ENCODE data around the gene KIAA1217.

Gene KIAA1217

GRCh38 chr10:24502006-24502405 is 293.1 kb downstream of the KIAA1217 start:
- DNase-seq (ENCODE audit: low spot score) = no peak

DNA sequence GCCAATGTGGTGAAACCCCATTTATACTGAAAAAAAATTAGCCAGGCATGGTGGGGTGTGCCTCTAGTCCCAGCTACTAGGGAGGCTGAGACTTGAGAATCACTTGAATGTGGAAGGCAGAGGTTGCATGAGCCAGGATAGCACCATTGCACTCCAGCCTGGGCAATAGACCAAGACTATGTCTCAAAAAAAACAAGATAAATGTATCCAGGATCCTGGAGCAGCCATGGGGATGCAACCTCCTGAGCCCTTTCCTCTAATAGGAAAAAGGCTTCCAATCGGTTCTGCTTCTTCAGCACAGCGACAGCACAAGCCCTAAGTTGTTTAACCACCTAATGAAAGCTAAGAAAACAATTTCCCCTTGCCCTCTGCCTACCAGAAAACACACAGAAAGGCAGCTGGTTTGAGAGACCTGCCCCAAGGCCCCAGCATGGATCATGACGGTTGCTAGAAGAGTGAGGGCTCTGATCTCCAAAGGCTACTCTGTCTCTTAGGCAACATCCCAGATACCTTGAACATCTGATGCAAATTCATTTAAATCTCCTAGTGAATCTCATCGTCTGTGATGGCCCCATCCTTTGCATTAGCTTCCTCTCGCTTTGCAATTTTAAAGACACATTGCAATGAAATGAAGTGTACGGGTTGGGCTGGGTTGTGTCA is 294.0 kb downstream of the KIAA1217 start:
- no peak for DNase-seq (ENCODE audit: low spot score)

GRCh38 chr10:24503461-24504320 is 294.8 kb downstream of the KIAA1217 start:
- peak; percentile 13 for DNase-seq (ENCODE audit: low spot score)

GRCh38 chr10:24505759-24506158 is 296.8 kb downstream of the KIAA1217 start:
- DNase-seq (ENCODE audit: low spot score) = no peak

DNA sequence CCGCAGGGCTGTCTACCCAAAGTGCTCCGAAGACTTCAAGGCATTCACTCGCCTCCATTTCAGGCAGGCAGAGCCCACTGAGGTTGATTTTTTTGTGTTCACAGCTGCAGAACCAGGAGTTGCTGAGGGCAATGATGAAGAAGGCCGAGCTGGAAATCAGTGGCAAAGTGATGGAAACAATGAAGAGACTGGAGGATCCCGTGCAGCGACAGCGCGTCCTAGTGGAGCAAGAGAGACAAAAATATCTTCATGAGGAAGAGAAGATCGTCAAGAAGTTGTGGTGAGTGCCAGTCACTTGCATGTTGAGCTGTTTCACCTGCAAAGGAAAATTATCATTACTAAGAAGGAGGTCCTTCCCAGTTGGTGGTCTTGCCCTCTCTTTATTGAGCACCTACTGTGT is 304.2 kb downstream of the KIAA1217 start:
- no peak for DNase-seq (ENCODE audit: low spot score)

- DNase-seq (ENCODE audit: low spot score) = no peak
Observed at GRCh38 chr10:24515481-24515880, 306.5 kb downstream of the KIAA1217 start.

DNA sequence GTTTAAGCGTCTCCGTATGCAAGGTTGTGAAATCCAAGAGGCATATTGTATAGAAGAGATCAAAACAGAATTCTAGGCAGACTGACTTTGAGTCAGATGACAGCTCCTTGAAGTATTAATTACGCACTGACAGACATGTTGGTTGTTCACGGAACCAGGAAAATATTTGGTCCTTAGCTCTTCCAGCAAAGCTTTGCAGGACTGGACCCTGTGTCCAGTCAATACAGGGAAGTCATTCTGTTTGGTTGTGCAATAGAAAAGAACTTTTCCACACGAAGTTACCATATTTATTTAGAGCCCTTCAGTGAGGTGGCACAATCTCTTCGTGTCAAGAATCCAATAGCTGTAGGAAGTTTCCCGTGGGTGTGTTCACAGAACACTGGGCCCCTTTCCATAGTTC is 309.5 kb downstream of the KIAA1217 start:
- no peak for DNase-seq (ENCODE audit: low spot score)

GRCh38 chr10:24518981-24519597 is 310.2 kb downstream of the KIAA1217 start:
- peak; percentile 31 for DNase-seq (ENCODE audit: low spot score)

DNA sequence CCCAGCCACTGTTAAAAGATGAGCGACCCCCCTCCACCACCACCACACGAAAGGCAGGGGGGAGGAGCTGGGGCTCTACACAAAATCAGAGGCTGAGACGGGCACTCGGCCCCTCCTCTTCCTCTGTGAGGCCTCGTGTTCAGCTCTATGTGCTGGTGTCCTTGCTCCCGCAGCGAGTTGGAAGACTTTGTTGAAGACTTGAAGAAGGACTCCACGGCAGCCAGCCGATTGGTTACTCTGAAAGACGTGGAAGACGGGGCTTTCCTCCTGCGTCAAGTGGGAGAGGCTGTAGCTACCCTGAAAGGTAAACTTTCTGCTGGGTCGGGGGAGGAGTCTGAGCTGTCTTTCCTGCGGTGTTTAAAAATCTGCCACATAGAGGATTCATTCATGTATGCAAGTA is 311.0 kb downstream of the KIAA1217 start:
- peak; percentile 16 for DNase-seq (ENCODE audit: low spot score)

DNA sequence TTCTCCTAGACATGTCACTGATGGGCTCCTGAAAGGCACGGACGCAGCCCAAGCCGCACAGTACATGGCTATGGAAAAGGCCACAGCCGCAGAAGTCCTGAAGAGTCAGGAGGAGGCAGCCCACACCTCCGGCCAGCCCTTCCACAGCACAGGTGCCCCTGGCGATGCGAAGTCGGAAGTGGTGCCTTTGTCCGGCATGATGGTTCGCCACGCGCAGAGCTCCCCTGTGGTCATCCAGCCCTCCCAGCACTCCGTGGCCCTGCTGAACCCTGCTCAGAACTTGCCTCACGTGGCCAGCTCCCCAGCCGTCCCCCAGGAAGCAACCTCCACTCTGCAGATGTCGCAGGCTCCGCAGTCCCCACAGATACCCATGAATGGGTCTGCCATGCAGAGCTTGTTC is 315.4 kb downstream of the KIAA1217 start:
- DNase-seq (ENCODE audit: low spot score) = no peak

- no peak for DNase-seq (ENCODE audit: low spot score)
Observed at GRCh38 chr10:24526085-24526649, 317.2 kb downstream of the KIAA1217 start.

DNA sequence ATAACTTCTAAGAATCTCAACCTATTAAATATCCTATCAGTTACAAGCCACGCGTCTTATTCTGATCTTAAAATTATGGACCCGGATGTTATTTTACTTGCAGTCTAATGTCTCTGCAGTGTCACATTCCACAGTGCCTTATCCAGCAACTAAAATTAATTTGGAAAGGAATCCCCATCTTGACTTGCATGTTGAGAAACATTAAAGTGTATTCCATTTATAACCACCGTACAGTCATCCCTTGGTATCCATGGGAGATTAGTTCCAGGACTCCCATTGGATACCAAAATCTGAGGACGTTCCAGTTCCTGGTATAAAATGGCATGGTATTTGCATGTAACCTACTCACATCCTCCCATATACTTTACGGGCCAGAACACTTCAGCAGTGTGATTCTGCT is 320.0 kb downstream of the KIAA1217 start:
- DNase-seq (ENCODE audit: low spot score) = no peak

- no peak for DNase-seq (ENCODE audit: low spot score)
Observed at GRCh38 chr10:24531439-24531838, 322.5 kb downstream of the KIAA1217 start.

DNA sequence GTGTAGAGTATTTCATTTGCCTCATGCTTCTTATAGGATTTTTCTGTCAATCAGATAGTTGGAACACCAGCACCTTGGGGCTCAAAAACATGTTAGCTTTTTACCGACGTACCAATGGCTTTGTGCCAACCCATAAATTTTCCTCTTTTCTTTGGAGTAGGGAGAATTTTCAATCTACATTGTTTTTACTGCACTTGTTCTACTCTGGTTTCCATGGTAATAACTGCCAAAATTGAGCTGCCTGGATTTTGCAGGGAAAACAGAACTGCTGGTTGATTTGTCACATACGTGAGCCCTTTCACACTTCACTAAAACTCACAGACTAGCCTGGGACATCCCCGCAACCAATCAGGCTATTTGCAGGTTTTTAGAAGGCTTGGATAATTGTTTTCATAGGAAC is 325.0 kb downstream of the KIAA1217 start:
- no peak for DNase-seq (ENCODE audit: low spot score)

DNA sequence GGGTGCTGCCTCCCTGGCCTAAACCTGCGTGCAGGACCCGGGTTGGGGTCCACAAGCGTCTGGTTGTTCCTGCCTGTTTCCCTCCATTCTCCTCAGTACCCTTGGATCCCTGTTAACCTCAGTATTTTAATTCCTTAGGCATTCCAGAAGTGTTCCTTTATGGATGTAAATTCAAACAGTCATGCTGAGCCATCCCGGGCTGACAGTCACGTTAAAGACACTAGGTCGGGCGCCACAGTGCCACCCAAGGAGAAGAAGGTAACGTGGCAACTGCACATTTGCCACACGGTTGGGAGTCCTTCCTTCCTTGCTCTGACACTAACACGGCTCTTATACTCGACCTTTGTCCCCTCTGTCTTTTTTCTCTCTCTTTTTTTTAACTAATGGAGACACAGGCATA is 327.7 kb downstream of the KIAA1217 start:
- DNase-seq (ENCODE audit: low spot score) = no peak

DNA sequence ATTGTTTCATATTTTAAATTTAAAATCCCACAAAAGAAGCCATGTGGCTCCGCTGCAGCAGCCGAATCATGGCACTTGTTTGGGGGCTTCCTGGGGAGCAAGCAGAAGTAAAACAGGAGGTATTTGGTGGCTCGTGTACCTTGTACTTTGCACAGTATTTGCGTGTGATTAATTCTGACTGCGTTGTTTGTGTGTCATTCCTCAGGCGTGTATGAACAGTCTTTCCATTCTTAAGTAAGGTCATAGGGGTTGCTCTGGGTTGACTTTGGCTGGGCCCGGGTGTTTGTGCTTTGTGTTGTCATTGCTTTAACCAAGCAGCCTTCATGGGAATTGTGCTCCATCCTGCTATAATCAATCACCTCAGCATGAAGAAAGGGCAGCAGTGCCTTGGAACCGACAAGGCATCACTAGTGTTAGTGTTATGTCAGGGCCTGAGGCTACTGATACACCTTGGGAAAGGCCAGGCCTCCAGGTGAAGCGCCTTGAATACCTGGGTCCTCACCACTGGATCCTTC is 332.4 kb downstream of the KIAA1217 start:
- DNase-seq (ENCODE audit: low spot score) = no peak

- no peak for DNase-seq (ENCODE audit: low spot score)
Observed at GRCh38 chr10:24542314-24543270, 333.7 kb downstream of the KIAA1217 start.

GRCh38 chr10:24544776-24545175 is 335.8 kb downstream of the KIAA1217 start:
- no peak for DNase-seq (ENCODE audit: low spot score)

DNA sequence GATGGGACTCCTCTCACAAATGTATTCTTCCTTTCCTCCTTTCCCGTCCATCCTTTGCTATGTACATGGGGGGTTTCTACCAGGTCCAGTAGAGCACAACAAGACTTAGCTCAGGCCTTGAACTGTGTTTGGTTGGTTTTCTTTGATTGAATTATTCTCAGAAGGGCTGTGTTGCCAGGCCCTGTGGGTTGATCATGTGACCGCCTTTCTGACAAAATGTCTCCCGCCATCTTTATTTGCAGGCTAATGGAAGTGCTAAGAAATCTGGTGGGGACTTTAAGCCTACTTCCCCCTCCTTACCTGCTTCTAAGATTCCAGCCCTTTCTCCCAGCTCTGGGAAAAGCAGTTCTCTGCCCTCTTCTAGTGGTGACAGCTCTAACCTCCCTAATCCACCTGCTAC is 336.6 kb downstream of the KIAA1217 start:
- no peak for DNase-seq (ENCODE audit: low spot score)

DNA sequence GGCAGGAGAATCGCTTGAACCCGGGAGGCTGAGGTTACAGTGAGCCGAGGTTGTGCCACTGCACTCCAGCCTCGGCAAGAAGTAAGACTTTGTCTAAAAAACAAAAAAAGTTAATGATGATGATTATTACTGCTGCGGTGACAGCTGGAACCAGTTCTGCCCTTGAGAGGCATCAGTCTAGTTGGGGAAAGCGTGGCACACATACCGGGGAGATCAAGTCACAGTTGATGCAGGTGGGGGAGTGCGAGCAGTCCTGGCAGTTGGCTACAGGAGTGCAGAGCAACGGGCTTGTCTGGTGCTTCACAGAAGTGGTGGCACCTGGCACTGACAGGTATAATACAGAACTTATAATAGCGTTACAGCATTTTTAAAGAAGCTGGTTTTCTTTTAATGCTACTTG is 341.7 kb downstream of the KIAA1217 start:
- no peak for DNase-seq (ENCODE audit: low spot score)

GRCh38 chr10:24551161-24551560 is 342.2 kb downstream of the KIAA1217 start:
- no peak for DNase-seq (ENCODE audit: low spot score)
